HepG2 (cell line): ENCODE measurements around the gene ZNF445. TPM values are rescaled to one million over a fixed set of nuclear protein-coding genes. Genes with fewer than 3 reads are reported as not detected.
A peak's percentile ranks its signal among the peaks of the same experiment; 100 is the strongest.

Source experiments
- ATM ChIP-seq: fragments of 450-650 bp; IDR thresholded peaks from 2 replicates; pipeline ENCODE4 v1.7.1; 2017; ENCODE audit warnings: mild to moderate bottlenecking, borderline replicate concordance
- ERF ChIP-seq: IDR thresholded peaks from 2 replicates; pipeline ENCODE4 v1.6.1; 2018; ENCODE audit warnings: missing biosample characterization, missing genetic modification reagents
- HDAC1 ChIP-seq: sonication (generic); formaldehyde crosslinking; IDR thresholded peaks from 2 replicates; pipeline ENCODE4 v1.5.1; 2020; ENCODE audit warnings: mild to moderate bottlenecking, missing genetic modification reagents
- HMG20B ChIP-seq: conservative IDR thresholded peaks from 2 replicates; pipeline ENCODE4 v1.6.1; 2016; ENCODE audit warnings: missing genetic modification reagents, missing compliant biosample characterization
- HNRNPK ChIP-seq: fragments of 200-400 bp; formaldehyde crosslinking; IDR thresholded peaks from 2 replicates; pipeline ENCODE4 v1.6.1; 2018; ENCODE audit warnings: low read length, low read depth, moderate library complexity, mild to moderate bottlenecking; ENCODE audit not compliant: poor library complexity, severe bottlenecking
- MIXL1 ChIP-seq: IDR thresholded peaks from 2 replicates; pipeline ENCODE4 v1.6.1; 2016
- MYC ChIP-seq: sonication (generic); formaldehyde crosslinking; IDR thresholded peaks from 2 replicates; pipeline ENCODE4 v1.9.0; 2021; ENCODE audit warnings: missing genetic modification reagents, borderline replicate concordance
- NFIB ChIP-seq: sonication (generic); formaldehyde crosslinking; IDR thresholded peaks from 2 replicates; pipeline ENCODE4 v1.9.0; 2021; ENCODE audit warnings: missing genetic modification reagents, mild to moderate bottlenecking, borderline replicate concordance
- SAFB2 ChIP-seq: sonication (generic); formaldehyde crosslinking; IDR thresholded peaks from 2 replicates; pipeline ENCODE4 v1.5.1; 2020; ENCODE audit warnings: missing genetic modification reagents, low read depth, mild to moderate bottlenecking, borderline replicate concordance
- YY1 ChIP-seq: IDR thresholded peaks from 2 replicates; pipeline ENCODE4 v1.6.1; 2011; ENCODE audit warnings: low read length, low read depth, moderate library complexity, mild to moderate bottlenecking; ENCODE audit not compliant: insufficient read depth, insufficient replicate concordance
- ZBTB1 ChIP-seq: sonication (generic); formaldehyde crosslinking; IDR thresholded peaks from 2 replicates; pipeline ENCODE4 v1.4.0; 2020; ENCODE audit warnings: missing genetic modification reagents, borderline replicate concordance
- ZKSCAN8 ChIP-seq: IDR thresholded peaks from 2 replicates; pipeline ENCODE4 v1.6.1; 2016; ENCODE audit warnings: borderline replicate concordance, missing genetic modification reagents, missing compliant biosample characterization
- ZNF263 ChIP-seq: sonication (generic); formaldehyde crosslinking; IDR thresholded peaks from 2 replicates; pipeline ENCODE4 v1.4.0; 2020; ENCODE audit warnings: missing genetic modification reagents
- ZNF335 ChIP-seq: sonication (generic); formaldehyde crosslinking; IDR thresholded peaks from 2 replicates; pipeline ENCODE4 v1.4.0; 2020; ENCODE audit warnings: missing genetic modification reagents
- ZSCAN30 ChIP-seq: sonication (generic); formaldehyde crosslinking; IDR thresholded peaks from 2 replicates; pipeline ENCODE4 v1.5.0; 2020; ENCODE audit warnings: mild to moderate bottlenecking, missing genetic modification reagents
- polyA plus RNA-seq, 8 experiments: library from polyadenylated mRNA; depleted of rRNA in 3 of 8; stranded (reverse) in 7 of 8; unstranded in 1 of 8; fragments of >200 nt; fragmentation: Illumina TruSeq in 4 of 8; extraction: Trizol in 4 of 8; gene quantifications; 2 replicates each; pipeline versions ENCODE4 v1.2.1 to v1.2.3, GENCODE V29; 2011 to 2016; ENCODE audit warnings: low read depth in 4 of 8, missing spikeins in 1 of 8, mixed read lengths in 1 of 8; ENCODE audit not compliant: insufficient read depth in 1 of 8
- total RNA-seq, 5 experiments: library from RNA; depleted of rRNA; stranded (reverse); fragments of >200 nt; fragmentation: Illumina TruSeq; extraction: Trizol; gene quantifications; 2 replicates each; pipeline ENCODE4 v1.2.3, GENCODE V29; 2016; ENCODE audit warnings: low read depth in 1 of 5
- TF ChIP-seq, protein P1 (sequence below), 2 experiments: sonication (generic) in 1 of 2; formaldehyde crosslinking in 1 of 2; IDR thresholded peaks; 2 replicates each; pipeline versions ENCODE4 v1.5.1 to v1.6.1; 2011 to 2020; ENCODE audit warnings: borderline replicate concordance in 1 of 2, low read depth in 1 of 2, low read length in 1 of 2, mild to moderate bottlenecking in 1 of 2, missing genetic modification reagents in 1 of 2, moderate library complexity in 1 of 2
- TF ChIP-seq, protein P2 (sequence below): sonication (generic); formaldehyde crosslinking; IDR thresholded peaks from 2 replicates; pipeline ENCODE4 v1.4.0; 2020; ENCODE audit warnings: missing genetic modification reagents
- TF ChIP-seq, protein P3 (sequence below): sonication (generic); formaldehyde crosslinking; IDR thresholded peaks from 2 replicates; pipeline ENCODE4 v1.4.0; 2020; ENCODE audit warnings: missing genetic modification reagents, mild to moderate bottlenecking, borderline replicate concordance
- TF ChIP-seq, protein P4 (sequence below): sonication (generic); formaldehyde crosslinking; IDR thresholded peaks from 2 replicates; pipeline ENCODE4 v1.9.0; 2022; ENCODE audit warnings: missing genetic modification reagents, mild to moderate bottlenecking, borderline replicate concordance

ZNF445 gene
- total and polyA plus RNA-seq, 2 of the 13 experiments (the other 11 are each of a cell fraction or from before 2014, with no cell fraction given): 4.4 to 10.3 TPM

DNA sequence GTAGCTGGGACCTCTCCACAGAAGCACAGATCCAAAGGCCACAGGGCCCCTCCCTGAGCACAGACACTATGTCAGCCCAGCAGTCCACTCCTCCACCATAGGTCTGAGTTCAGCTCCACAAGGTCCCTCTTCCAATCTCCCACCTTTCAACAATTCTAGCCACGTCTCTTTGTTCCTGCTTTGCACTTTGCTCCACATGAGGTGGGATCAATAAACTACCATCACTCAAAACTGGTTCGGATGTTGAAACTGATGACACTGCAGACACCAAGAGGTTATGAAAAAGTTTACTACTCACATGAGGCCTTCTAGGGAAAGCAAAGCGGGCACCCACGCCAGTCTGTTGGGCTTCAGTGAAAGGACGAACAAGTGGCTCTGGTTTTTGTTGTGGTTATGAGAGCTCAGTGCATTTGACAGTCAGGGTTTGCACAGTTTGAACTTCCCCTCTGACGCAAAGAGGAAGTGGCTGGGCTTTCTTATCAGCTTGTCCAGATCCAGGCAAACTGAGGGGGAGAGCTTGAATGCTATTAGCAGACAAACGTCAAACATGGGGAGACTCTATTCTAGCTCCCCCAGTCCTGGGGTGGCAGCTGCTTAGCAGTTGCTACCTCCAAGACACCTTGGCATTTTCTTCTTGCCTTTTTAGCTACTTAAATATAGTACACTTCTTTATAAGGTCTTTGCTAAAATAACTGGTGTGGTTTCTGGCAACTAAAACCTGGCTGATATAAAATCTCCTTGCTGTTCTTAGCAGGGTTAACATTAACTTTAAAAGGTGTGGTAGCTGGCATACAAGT, 37.8 kb downstream of the ZNF445 start (continued):
- TF ChIP-seq, protein P1, sequence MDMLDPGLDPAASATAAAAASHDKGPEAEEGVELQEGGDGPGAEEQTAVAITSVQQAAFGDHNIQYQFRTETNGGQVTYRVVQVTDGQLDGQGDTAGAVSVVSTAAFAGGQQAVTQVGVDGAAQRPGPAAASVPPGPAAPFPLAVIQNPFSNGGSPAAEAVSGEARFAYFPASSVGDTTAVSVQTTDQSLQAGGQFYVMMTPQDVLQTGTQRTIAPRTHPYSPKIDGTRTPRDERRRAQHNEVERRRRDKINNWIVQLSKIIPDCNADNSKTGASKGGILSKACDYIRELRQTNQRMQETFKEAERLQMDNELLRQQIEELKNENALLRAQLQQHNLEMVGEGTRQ (IDR thresholded peaks at IDR 0.05; ENCODE audit: low read depth, low read length): no peak
- TF ChIP-seq, protein P1 (CRISPR knock-in tag; IDR thresholded peaks at IDR 0.05; ENCODE audit: borderline replicate concordance): no peak; the same call in 1 of the 2 replicates
- no peak for TF ChIP-seq NFIB (CRISPR knock-in tag)
- no peak for TF ChIP-seq ZSCAN30
- TF ChIP-seq, protein P2, sequence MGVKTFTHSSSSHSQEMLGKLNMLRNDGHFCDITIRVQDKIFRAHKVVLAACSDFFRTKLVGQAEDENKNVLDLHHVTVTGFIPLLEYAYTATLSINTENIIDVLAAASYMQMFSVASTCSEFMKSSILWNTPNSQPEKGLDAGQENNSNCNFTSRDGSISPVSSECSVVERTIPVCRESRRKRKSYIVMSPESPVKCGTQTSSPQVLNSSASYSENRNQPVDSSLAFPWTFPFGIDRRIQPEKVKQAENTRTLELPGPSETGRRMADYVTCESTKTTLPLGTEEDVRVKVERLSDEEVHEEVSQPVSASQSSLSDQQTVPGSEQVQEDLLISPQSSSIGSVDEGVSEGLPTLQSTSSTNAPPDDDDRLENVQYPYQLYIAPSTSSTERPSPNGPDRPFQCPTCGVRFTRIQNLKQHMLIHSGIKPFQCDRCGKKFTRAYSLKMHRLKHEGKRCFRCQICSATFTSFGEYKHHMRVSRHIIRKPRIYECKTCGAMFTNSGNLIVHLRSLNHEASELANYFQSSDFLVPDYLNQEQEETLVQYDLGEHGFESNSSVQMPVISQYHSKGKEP (CRISPR knock-in tag): no peak
- peak; percentile 71; the same call in 1 of the 2 replicates for TF ChIP-seq ZKSCAN8
- TF ChIP-seq, protein P3, sequence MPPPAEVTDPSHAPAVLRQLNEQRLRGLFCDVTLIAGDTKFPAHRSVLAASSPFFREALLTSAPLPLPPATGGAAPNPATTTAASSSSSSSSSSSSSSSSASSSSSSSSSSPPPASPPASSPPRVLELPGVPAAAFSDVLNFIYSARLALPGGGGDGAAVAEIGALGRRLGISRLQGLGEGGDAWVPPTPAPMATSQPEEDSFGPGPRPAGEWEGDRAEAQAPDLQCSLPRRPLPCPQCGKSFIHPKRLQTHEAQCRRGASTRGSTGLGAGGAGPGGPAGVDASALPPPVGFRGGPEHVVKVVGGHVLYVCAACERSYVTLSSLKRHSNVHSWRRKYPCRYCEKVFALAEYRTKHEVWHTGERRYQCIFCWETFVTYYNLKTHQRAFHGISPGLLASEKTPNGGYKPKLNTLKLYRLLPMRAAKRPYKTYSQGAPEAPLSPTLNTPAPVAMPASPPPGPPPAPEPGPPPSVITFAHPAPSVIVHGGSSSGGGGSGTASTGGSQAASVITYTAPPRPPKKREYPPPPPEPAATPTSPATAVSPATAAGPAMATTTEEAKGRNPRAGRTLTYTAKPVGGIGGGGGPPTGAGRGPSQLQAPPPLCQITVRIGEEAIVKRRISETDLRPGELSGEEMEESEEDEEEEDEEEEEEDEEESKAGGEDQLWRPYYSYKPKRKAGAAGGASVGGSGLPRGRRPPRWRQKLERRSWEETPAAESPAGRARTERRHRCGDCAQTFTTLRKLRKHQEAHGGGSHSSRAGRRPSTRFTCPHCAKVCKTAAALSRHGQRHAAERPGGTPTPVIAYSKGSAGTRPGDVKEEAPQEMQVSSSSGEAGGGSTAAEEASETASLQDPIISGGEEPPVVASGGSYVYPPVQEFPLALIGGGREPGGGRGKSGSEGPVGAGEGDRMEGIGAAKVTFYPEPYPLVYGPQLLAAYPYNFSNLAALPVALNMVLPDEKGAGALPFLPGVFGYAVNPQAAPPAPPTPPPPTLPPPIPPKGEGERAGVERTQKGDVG (CRISPR knock-in tag): no peak
- TF ChIP-seq, protein P4, sequence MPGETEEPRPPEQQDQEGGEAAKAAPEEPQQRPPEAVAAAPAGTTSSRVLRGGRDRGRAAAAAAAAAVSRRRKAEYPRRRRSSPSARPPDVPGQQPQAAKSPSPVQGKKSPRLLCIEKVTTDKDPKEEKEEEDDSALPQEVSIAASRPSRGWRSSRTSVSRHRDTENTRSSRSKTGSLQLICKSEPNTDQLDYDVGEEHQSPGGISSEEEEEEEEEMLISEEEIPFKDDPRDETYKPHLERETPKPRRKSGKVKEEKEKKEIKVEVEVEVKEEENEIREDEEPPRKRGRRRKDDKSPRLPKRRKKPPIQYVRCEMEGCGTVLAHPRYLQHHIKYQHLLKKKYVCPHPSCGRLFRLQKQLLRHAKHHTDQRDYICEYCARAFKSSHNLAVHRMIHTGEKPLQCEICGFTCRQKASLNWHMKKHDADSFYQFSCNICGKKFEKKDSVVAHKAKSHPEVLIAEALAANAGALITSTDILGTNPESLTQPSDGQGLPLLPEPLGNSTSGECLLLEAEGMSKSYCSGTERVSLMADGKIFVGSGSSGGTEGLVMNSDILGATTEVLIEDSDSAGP (CRISPR knock-in tag): peak; percentile 72; the same call in 1 of the 2 replicates
- TF ChIP-seq MYC (CRISPR knock-in tag): peak; percentile 89
- TF ChIP-seq ATM: no peak
- TF ChIP-seq HMG20B (CRISPR knock-in tag): 0 out of 2 replicates have a peak, but pooled peaks have one; percentile 34
- TF ChIP-seq SAFB2 (CRISPR knock-in tag): peak; percentile 69; the same call in 1 of the 2 replicates
- peak; percentile 49 for TF ChIP-seq ZNF263 (CRISPR knock-in tag)
- peak; percentile 92 for TF ChIP-seq HDAC1
- TF ChIP-seq ZNF335: no peak
- no peak for TF ChIP-seq ZBTB1 (CRISPR knock-in tag)
- peak; percentile 90 for TF ChIP-seq ERF (CRISPR knock-in tag)
- no peak for TF ChIP-seq HNRNPK
- no peak for TF ChIP-seq YY1
- TF ChIP-seq MIXL1 (CRISPR knock-in tag): peak; percentile 68; the same call in 1 of the 2 replicates
